Measurements from ENCODE around the gene DNM2. TPM values are rescaled to one million over a fixed set of nuclear protein-coding genes. Genes with fewer than 3 reads are reported as not detected.
A peak's percentile ranks its signal among the peaks of the same experiment; 100 is the strongest.
"Not testable (repeated sequence)": the region's sequence is repeated elsewhere in the genome, so short reads cannot be mapped to it uniquely, and the experiment has no call there.

Gene DNM2
- total RNA-seq, 1 experiment from 2014 or later, result 52.8 TPM

DNA sequence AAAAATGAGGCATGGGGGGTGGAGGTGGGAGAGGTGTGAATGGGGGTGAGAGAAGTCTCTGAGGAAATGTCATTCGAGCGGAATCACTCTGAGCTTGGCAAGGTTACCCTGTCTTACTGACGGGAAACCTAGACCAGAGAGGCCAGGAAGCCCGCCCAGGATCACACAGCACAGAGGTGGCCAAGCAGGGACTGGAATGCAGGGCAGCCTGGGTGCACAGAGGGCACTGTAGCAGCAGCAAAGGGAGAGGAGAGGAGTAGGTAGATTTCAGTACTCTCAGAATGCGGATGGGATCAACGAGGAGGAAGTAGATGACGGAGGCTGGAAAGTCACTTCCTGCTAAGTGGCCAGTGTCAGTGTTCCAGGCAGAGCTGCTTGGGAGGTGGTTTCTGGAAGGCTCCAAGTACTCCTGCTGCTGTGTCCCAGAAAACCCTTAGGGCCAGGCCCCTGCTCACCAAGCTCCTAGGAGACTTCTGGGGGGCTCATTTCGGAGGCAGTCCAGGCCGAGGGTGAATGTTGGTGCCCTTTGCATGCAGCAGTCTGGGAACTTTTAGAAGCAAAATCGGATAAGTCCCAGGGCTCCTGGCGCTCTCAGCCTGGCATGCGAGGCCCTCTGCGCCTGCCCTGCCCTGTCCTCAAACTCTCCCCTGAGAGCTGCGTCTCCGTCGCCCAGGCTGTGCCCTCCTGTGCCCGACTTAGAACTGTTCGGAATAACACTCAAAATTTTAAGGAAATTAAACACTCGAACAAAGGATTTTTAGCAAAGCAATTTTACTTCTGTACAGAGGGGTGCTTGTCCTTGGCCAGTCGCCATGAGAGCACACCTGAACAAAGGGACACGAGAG, 33.5 kb downstream of the DNM2 start:
- no peak for DNase-seq (ENCODE audit: low read depth)

DNA sequence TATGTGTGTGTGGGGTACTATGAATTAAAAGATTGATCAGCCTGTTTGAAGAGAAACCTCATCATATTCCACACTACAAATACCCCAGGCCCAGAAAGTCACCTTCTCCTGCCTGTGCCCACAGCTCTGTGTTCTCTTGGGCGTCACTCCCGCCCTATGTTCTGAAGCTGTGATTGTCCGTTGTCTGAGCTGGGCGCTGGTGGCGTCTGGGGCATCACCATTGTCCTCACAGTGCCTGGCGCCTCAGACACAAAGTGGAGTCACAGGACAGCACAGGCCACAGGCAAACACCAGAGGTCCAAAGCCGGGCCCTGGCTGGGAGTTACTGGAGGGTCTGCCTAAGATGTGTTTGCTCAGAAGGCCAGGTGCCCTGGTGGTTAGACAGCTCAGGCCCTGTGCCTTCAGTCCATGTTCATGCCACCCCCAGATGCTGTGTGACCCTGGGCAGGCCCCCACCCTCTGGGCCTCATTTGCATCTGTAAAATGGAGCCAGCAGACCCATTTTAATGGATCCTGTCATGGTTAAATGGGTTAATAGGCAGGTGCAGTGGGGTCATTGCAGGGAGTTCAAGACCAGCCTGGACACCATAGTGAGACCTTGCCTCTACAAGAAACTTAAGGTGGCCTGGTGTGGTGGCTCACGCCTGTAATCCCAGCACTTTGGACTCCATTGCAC, 34.5 kb downstream of the DNM2 start:
- no peak for DNase-seq (ENCODE audit: low read depth)

GRCh38 chr19:10752913-10753704, 35.2 kb downstream of the DNM2 start:
- DNase-seq (ENCODE audit: low read depth), result no peak

DNA sequence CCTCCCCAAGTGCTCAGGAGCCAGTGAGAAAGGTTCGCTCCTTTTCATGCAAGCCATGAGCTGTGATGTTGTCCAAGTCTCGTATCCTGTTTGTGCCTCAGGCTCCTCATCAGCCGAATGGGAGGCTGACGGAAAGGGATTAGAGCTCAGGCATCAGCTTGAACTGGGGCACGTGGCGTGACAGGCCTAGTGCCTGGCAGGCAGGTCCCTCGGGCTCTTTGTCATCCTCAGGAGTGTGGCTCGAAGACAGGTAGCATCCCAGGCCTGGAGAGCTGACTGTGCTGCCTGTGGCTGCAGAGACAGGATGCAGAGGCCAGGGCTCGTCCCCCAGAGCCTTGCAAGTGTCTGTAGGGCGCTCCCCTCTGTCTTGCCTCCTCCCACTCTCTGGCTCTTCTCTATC, 38.5 kb downstream of the DNM2 start:
- DNase-seq (ENCODE audit: low read depth), result no peak

DNA sequence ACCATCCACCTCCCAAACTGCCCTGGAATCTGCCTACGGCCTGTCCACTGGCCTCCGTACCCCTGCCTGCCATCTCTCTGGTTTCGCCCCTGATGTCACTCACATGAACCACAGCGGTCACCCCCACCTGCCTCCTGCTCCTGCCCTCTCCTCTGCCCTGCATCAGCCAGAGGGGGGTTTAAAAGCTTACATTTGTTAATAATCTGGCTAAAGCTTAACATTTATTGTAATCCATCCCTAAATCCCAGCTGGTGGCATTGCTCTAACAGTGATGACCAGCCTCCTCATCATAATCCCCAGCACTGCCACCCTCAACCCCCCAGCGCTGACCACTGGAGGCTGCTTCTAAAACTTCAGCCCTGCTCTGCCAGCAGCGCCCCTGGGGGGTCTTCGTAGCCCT, 38.9 kb downstream of the DNM2 start:
- no peak for DNase-seq (ENCODE audit: low read depth)

DNA sequence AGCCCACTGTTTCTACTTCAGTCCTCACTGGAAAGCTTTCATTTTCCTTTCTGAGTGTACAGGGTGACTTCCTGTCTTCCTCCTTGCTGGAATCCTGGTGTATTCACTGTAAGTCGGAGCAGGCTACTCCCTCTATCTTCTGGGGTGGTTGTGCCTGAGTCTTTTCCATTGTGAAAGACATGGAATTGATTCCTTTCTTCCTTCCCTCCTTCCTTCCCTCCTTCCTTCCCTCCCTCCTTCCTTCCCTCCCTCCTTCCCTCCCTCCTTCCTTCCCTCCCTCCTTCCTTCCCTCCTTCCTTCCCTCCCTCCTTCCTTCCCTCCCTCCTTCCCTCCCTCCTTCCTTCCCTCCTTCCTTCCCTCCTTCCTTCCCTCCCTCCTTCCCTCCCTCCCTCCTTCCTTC, 40.2 kb downstream of the DNM2 start:
- DNase-seq (ENCODE audit: low read depth), result not testable (repeated sequence)

DNA sequence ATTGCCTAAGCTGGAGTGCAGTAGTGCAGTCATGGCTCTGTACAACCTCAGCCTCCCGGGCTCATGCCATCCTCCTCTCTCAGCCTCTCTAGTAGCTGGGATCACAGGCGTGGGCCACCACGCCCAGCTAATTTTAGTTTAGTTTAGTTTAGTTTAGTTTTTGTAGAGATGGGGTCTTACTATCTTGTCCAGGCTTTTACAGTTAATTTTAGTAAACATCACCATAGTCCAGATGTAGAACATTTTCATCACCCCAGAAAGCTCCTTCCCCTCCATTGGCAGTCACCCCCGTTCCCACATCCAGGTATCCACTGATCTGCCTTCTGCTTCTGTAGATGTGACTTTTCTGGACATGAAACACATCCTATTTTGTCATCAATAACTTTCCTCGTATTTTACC, 41.1 kb downstream of the DNM2 start:
- no peak for DNase-seq (ENCODE audit: low read depth)

- peak; percentile 77 for DNase-seq (ENCODE audit: low read depth)
Measured at GRCh38 chr19:10760273-10760944, 42.5 kb downstream of the DNM2 start.

DNA sequence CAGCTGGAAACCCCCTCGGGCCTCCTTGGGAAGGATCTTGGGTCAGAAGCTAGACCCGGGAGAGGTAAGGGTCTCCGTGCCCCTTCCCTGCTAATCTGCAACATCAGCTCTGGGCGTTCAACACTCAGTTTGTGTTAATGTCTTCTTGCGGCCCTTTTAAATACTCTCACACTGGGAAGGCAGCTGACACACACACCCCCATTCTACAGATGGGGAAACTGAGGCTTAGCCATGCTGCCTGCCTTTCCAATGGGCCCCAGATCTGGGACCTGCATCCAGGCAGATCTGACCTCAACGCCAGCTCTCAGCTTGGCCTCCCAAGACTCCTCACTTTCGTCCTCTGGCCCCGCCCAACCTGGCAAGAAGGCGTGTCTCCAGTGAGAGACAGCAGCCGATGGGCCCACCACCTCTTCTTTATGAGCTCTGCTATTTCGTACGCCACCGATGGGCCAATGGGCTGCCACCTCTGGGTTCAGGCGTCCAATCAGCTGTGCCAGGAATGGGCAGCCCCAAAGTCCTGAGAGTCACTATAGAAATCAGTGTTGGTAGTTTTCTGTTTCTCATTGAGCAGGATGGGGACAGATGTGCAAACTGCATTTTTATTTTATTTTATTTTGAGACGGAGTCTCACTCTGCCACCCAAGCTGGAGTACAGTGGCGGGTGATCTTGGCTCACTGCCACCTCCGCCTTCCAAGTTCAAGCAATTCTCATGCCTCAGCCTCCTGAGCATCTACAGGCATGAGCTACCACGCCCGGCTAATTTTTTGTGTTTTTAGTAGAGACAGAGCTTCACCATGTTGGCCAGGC, 43.8 kb downstream of the DNM2 start:
- DNase-seq (ENCODE audit: low read depth), result no peak

DNA sequence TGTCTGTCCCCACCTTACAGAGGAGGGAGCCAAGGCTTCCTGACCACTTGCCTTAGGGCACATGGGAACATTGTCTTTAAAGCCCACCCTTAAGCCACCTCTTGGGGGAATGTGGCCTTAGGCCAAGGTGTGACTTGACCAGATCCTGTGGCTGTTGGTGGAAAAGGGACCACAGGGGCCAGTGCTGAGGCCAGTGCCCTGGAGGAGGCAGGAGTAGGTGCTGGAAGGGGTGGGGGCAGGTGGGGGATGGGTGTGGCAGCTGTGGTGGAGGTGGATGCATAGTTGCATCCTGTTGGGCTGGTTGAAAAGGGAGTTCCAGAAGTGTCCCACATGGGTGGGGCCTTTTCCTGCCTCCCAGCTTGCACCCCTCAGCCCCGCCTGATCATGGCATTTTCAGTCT, 44.8 kb downstream of the DNM2 start:
- no peak for DNase-seq (ENCODE audit: low read depth)

GRCh38 chr19:10763411-10763810, 45.5 kb downstream of the DNM2 start:
- no peak for DNase-seq (ENCODE audit: low read depth)

DNA sequence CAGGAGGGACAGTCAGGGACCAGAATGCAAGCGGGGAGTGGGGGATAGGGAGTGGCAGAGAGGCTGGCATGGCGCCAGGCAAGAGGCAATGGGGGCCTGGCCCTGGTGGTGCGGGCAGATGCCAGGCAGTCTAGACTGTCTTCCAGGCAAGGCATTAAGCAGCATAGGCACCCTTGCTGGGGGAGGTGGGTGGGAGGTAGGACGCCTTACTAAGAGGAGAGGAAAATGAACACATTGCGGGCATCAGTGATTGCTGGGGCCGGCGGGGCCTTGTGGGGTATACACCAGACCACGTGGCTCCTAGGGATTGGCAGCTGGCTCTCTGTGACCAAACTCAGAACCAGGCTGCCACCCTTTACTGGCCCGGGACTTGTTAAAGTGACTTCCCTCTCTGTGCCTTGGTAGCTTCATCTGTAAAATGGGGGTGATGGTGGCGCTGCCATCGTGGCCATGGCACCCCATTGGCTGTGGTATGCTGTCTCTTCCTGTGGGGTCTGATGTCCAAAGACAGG, 46.0 kb downstream of the DNM2 start:
- no peak for DNase-seq (ENCODE audit: low read depth)

DNA sequence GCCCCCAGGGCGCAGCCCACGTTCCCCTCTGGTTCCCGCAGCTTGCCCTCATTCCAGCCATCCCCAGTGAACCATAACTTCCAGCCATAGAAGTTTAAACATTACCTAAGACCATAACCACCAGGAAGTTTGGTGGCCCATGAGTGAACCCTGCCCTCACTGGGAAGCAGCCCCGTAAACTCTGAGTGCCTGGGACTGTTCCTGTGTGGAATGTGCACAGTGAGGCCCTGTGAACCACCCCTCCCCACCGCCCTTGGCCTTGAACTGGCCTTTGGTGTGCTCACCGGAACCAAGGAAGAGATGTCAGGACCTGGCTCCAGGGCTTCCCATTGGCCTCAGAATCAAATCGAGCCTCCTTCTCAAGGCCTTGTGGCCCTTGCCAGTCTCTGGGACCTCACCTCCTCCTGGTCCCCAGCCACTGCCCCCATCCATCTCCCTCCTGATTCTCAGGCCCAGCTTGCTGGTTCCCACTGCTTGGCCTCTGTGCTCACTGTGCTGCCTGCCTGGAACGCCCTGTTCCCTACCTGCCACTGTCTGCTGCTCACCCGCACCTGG, 46.5 kb downstream of the DNM2 start:
- no peak for DNase-seq (ENCODE audit: low read depth)

- DNase-seq (ENCODE audit: low read depth), result no peak
Measured at GRCh38 chr19:10766049-10766623, 48.3 kb downstream of the DNM2 start.

DNA sequence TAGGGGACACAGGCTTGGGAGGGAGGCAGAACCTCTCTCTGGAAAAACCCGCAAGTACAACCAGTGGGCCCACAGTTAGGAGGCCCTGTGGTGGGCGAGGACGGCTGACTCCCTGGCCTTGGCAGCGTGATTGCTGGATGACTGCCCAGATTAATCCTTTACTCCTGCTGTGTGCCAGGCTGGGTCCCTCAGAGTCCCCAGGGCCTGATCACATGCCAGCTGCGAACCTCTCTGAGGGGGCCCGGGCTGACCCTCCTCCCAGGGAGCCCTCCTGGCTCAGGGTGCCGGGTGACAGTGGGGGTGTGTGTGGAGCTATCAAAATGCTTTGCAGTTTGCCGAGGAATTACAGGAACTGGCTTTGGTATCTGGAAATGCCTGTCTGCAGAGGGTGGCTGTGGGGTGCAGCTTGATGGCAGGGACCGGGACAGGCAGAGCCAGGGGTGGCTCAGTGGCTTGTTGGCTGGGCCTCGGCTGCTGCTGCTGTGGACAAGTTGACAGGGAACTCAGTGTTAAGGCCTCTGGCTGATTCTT, 48.9 kb downstream of the DNM2 start:
- no peak for DNase-seq (ENCODE audit: low read depth)

DNA sequence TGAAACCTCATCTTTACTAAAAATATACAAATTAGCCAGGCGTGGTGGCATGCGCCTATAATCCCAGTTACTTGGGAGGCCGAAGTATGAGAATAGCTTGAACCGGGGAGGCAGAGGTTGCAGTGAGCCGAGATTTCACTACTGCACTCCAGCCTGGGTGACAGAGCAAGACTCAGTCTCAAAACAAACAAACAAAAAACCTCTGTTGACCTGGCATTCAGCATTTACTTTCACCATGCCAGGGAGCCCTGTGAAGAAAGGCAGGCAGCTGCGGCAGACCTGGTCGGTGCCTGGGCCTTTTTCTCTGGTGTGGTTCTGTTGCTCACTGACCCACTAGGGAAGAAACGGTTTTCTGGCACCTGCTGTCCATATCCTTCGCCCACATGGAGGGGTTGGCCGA, 49.8 kb downstream of the DNM2 start:
- no peak for DNase-seq (ENCODE audit: low read depth)

DNA sequence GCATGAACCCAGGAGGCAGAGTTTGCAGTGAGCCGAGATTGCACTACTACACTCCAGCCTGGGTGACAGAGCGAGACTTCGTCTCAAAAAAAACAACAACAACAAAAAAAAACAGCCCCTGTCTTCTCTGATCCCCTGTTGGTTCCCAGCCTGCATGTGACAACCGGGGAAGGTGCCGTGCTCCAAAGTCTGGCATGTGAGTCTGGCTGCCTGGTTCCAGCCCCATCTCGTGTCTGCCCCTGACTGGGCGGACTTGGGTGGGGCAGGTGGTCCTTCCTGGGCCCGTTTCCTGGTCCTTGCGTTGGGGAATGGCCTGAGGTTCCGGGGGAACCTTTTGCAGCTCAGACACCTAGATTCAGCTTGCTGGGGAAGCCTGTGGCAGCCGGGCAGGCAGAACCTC, 50.5 kb downstream of the DNM2 start:
- DNase-seq (ENCODE audit: low read depth), result no peak

GRCh38 chr19:10768936-10769335, 51.1 kb downstream of the DNM2 start:
- no peak for DNase-seq (ENCODE audit: low read depth)

GRCh38 chr19:10769533-10770491, 51.9 kb downstream of the DNM2 start:
- DNase-seq (ENCODE audit: low read depth), result no peak

All from Daoy (cell line).